8988T (cell line): ENCODE results near the gene AGPAT4.
"Not testable (repeated sequence)": the region's sequence is repeated elsewhere in the genome, so short reads cannot be mapped to it uniquely, and the experiment has no call there.

ENCODE experiments used
- DNase-seq: peaks from one replicate; pipeline ENCODE4 v3.0.0; 2011

The AGPAT4 gene

GRCh38 chr6:161226009-161226964, 47.6 kb downstream of the AGPAT4 start:
- DNase-seq, result no peak

- no peak for DNase-seq
Measured at GRCh38 chr6:161225681-161226008, 48.2 kb downstream of the AGPAT4 start.

GRCh38 chr6:161224951-161225680, 48.7 kb downstream of the AGPAT4 start:
- not testable (repeated sequence) for DNase-seq

- no peak for DNase-seq
Measured at GRCh38 chr6:161223646-161224045, 50.2 kb downstream of the AGPAT4 start.

- DNase-seq, result no peak
Measured at GRCh38 chr6:161222706-161223234, 51.1 kb downstream of the AGPAT4 start.

- DNase-seq, result no peak
Measured at GRCh38 chr6:161220346-161220745, 53.5 kb downstream of the AGPAT4 start.

GRCh38 chr6:161219680-161220079, 54.2 kb downstream of the AGPAT4 start:
- DNase-seq, result no peak

GRCh38 chr6:161218222-161218621, 55.6 kb downstream of the AGPAT4 start:
- DNase-seq, result no peak

GRCh38 chr6:161217628-161218027, 56.2 kb downstream of the AGPAT4 start:
- no peak for DNase-seq

GRCh38 chr6:161216616-161217205, 57.1 kb downstream of the AGPAT4 start:
- DNase-seq, result no peak

GRCh38 chr6:161215876-161216615, 57.8 kb downstream of the AGPAT4 start:
- DNase-seq, result no peak

GRCh38 chr6:161215193-161215592, 58.7 kb downstream of the AGPAT4 start:
- no peak for DNase-seq

- DNase-seq, result no peak
Measured at GRCh38 chr6:161214722-161215121, 59.1 kb downstream of the AGPAT4 start.

GRCh38 chr6:161212902-161213301, 61.0 kb downstream of the AGPAT4 start:
- DNase-seq, result no peak

- no peak for DNase-seq
Measured at GRCh38 chr6:161211380-161212035, 62.4 kb downstream of the AGPAT4 start.

- no peak for DNase-seq
Measured at GRCh38 chr6:161210857-161211256, 63.0 kb downstream of the AGPAT4 start.

GRCh38 chr6:161207200-161207599, 66.7 kb downstream of the AGPAT4 start:
- no peak for DNase-seq

- DNase-seq, result no peak
Measured at GRCh38 chr6:161204866-161205557, 68.8 kb downstream of the AGPAT4 start.

- DNase-seq, result no peak
Measured at GRCh38 chr6:161200610-161201370, 73.1 kb downstream of the AGPAT4 start.

- DNase-seq, result no peak
Measured at GRCh38 chr6:161199850-161200249, 74.0 kb downstream of the AGPAT4 start.
